DOHH2 (cell line): Measurements from ENCODE around the gene TBRG1.
A peak's percentile ranks its signal among the peaks of the same experiment; 100 is the strongest.

ENCODE experiments used
- H3F3A ChIP-seq: fragments of 200-600 bp; sonication (generic), shearing (Covaris generic); 2 replicates; pipeline ENCODE4 v1.6.0; 2016; ENCODE audit warnings: antibody characterized with exemption, mild to moderate bottlenecking; ENCODE audit not compliant: control insufficient read depth, insufficient read depth
- H3K27ac ChIP-seq: fragments of 200-600 bp; sonication (generic); 2 replicates; pipeline ENCODE4 v1.5.1; 2014; ENCODE audit warnings: low read depth, mild to moderate bottlenecking, low read length, moderate library complexity
- H3K27me3 ChIP-seq: fragments of 200-600 bp; sonication (generic); 2 replicates; pipeline ENCODE4 v1.6.1; 2014; ENCODE audit warnings: mild to moderate bottlenecking, low read length, mixed read lengths; ENCODE audit not compliant: control insufficient read depth
- H3K36me3 ChIP-seq: fragments of 200-600 bp; sonication (generic); 2 replicates; pipeline ENCODE4 v1.6.1; 2014; ENCODE audit warnings: mild to moderate bottlenecking, low read length, moderate library complexity, mixed read lengths; ENCODE audit not compliant: control insufficient read depth
- H3K4me1 ChIP-seq: fragments of 200-600 bp; sonication (generic); 2 replicates; pipeline ENCODE4 v1.6.1; 2014; ENCODE audit warnings: mild to moderate bottlenecking, low read length, mixed read lengths; ENCODE audit not compliant: control insufficient read depth
- H3K4me2 ChIP-seq: fragments of 200-600 bp; sonication (generic); 2 replicates; pipeline ENCODE4 v1.6.0; 2014; ENCODE audit warnings: mild to moderate bottlenecking, low read length, moderate library complexity
- H3K4me3 ChIP-seq: fragments of 200-600 bp; sonication (generic); 2 replicates; pipeline ENCODE4 v1.5.1; 2014; ENCODE audit warnings: mild to moderate bottlenecking, low read length, mixed read lengths
- H3K79me2 ChIP-seq: fragments of 200-600 bp; sonication (generic); 2 replicates; pipeline ENCODE4 v1.6.1; 2014; ENCODE audit warnings: mild to moderate bottlenecking, low read length, mixed read lengths; ENCODE audit not compliant: control insufficient read depth
- H3K9me2 ChIP-seq: fragments of 200-600 bp; sonication (generic); replicated peaks from 2 replicates; pipeline ENCODE4 v1.6.1; 2014; ENCODE audit warnings: mild to moderate bottlenecking, low read length, mixed read lengths; ENCODE audit not compliant: control insufficient read depth
- H3K9me3 ChIP-seq: fragments of 200-600 bp; sonication (generic); 2 replicates; pipeline ENCODE4 v1.6.1; 2014; ENCODE audit warnings: antibody characterized with exemption, low read length, mixed read lengths; ENCODE audit not compliant: control insufficient read depth, insufficient read depth
- H4K20me1 ChIP-seq: fragments of 200-600 bp; sonication (generic); 2 replicates; pipeline ENCODE4 v1.6.0; 2014; ENCODE audit warnings: low read depth, mild to moderate bottlenecking, antibody characterized with exemption, low read length, moderate library complexity; ENCODE audit not compliant: control insufficient read depth, insufficient read depth
- EZH2phosphoT487 ChIP-seq: fragments of 200-600 bp; sonication (generic); IDR thresholded peaks from 2 replicates; pipeline ENCODE4 v1.6.1; 2017; ENCODE audit warnings: borderline replicate concordance, mild to moderate bottlenecking, antibody characterized with exemption, low read length, moderate library complexity, mixed read lengths
- TF ChIP-seq, protein P1 (sequence below): fragments of 200-600 bp; sonication (generic); IDR thresholded peaks from one replicate; pipeline ENCODE4 v1.5.1; 2014; ENCODE audit warnings: antibody characterized with exemption, mild to moderate bottlenecking, low read depth, low read length; ENCODE audit not compliant: poor library complexity, severe bottlenecking

Gene TBRG1

DNA sequence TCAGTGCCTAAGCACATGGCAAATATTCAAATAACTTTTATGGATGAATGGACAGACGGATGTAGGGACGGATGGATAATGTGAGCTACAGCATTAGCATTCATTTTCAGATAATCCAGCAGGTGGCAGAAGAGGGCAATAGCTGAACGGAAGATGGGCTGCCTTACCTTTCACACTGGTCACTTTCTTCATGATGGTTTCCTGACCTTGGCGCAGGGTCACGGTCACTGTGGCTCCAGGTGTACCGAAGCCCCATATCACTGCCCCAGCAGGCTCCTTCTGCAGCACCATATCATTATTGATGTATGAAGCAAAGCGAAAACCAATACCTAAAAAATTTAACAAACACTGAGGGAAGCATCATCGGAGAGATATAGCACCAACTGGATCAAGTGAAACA, 46.5 kb downstream of the TBRG1 start:
- Histone ChIP-seq H3F3A (0 out of 2 replicates have a peak, but pooled peaks cover 10% of the 10 kb centered on the region), H3K4me1 (peaks cover 40% of the 10 kb centered on the region), H3K79me2 (peaks cover 12% of the 10 kb centered on the region), H3K9me3 (no peaks in the 10 kb centered on the region), H4K20me1 (no peaks in the 10 kb centered on the region), H3K27ac (no peak overlapping the region), H3K27me3 (no peaks in the 10 kb centered on the region), H3K36me3 (no peaks in the 10 kb centered on the region), H3K9me2 (no peaks in the 10 kb centered on the region), H3K4me3 (no peak overlapping the region), H3K4me2 (peak overlapping the region; percentile 48)
- TF ChIP-seq, protein P1, sequence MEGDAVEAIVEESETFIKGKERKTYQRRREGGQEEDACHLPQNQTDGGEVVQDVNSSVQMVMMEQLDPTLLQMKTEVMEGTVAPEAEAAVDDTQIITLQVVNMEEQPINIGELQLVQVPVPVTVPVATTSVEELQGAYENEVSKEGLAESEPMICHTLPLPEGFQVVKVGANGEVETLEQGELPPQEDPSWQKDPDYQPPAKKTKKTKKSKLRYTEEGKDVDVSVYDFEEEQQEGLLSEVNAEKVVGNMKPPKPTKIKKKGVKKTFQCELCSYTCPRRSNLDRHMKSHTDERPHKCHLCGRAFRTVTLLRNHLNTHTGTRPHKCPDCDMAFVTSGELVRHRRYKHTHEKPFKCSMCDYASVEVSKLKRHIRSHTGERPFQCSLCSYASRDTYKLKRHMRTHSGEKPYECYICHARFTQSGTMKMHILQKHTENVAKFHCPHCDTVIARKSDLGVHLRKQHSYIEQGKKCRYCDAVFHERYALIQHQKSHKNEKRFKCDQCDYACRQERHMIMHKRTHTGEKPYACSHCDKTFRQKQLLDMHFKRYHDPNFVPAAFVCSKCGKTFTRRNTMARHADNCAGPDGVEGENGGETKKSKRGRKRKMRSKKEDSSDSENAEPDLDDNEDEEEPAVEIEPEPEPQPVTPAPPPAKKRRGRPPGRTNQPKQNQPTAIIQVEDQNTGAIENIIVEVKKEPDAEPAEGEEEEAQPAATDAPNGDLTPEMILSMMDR, result peak; percentile 70
- TF ChIP-seq EZH2phosphoT487, result no peak

DNA sequence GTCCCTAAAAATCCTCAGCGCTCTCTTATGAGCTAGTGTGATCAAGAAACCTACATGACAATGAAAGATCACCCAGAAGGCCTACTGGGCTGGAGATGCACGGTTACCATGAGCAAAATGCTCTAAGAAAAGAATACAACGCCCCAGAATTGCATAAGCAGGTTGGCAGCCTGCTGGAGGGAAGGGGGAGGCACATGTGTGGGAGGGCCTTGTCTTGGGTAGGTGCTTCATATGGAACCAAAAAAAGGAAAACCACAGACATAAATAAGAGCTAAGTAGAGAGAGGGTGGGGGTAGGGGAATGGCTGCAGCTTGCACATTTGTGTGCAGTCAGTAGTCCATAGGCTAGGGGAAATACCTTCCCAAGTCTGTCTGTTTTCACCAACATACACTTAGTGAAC, 48.1 kb downstream of the TBRG1 start:
- H3K27me3 ChIP-seq, result no peaks in the 10 kb centered on the region
- peak overlapping the region; percentile 27 for H3K27ac ChIP-seq
- H4K20me1 ChIP-seq, result no peaks in the 10 kb centered on the region
- no peaks in the 10 kb centered on the region for H3K9me3 ChIP-seq
- peaks cover 46% of the 10 kb centered on the region for H3K4me1 ChIP-seq
- TF ChIP-seq, protein P1, result no peak
- TF ChIP-seq EZH2phosphoT487, result no peak
- no peaks in the 10 kb centered on the region for H3K36me3 ChIP-seq
- no peaks in the 10 kb centered on the region for H3K9me2 ChIP-seq
- H3K4me3 ChIP-seq, result peak overlapping the region; percentile 38
- peak overlapping the region; percentile 48 for H3K4me2 ChIP-seq
- 0 out of 2 replicates have a peak, but pooled peaks cover 10% of the 10 kb centered on the region for H3F3A ChIP-seq
- peaks cover 12% of the 10 kb centered on the region for H3K79me2 ChIP-seq

DNA sequence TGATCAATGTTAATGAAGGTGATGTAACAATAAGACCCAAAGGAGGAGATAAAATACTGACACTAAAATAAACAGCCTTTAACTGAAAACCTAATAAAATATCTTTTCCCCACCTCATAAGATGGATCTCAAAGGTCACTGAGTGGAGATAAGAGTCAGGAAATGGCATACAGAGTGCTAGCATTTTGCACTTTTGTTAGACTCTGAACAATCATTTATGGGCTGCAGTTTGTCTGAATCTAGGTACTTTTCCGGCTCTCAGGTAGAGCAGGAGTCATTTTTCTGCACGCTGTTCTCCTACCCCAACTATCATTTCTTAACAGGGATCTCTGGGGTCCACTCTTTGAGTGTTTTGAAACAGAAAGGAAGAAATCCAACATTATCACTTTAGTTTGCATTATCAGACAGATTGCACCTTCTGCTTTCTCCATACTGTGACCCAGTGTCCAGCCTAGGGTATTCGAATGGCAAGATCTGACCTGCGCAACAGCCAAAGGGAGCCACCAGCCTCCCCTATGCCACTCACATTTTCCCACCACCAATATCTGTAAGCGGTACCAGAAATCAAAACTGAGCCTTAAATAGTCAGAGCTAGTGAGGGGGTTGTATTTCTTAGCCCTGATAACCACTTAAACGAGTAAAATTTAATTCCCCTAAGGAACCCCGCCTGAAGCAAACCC, 50.0 kb downstream of the TBRG1 start:
- Histone ChIP-seq H3K4me2 (peak overlapping the region; percentile 87), H3K79me2 (peaks cover 12% of the 10 kb centered on the region), H3K4me3 (peak overlapping the region; percentile 84), H3K36me3 (no peaks in the 10 kb centered on the region), H3K4me1 (peaks cover 46% of the 10 kb centered on the region), H4K20me1 (no peaks in the 10 kb centered on the region), H3F3A (0 out of 2 replicates have a peak, but pooled peaks cover 10% of the 10 kb centered on the region), H3K27ac (no peak overlapping the region), H3K27me3 (no peaks in the 10 kb centered on the region), H3K9me3 (no peaks in the 10 kb centered on the region), H3K9me2 (no peaks in the 10 kb centered on the region)
- TF ChIP-seq, protein P1, result no peak
- TF ChIP-seq EZH2phosphoT487, result no peak
